ENCODE data around the gene TREX2.

The TREX2 gene

DNA sequence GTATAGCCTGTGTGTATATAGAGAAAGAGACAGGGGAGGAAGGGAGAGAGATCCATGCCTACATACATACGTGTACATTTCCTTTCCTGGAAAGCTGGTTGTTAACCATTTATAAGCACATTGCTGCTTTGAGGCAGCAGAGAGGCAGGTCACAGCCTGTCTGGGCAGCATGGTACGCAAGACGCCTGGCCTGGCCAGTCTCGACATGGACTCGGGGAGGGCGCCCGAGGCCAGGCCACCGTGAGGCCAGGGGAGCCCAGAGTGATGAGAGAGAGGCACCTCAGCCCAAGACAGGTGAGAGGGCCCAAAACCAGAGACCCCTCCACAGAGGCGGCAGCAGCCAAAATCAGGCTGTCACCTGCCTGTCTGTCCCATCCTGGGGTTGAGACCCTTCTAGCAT is 3.9 kb downstream of the TREX2 start:
- H3K56ac ChIP-seq (ENCODE audit: low read length) = no peak overlapping the region
- DNase-seq = no peak
- no peak overlapping the region for H2BK120ac ChIP-seq (ENCODE audit: low read depth, low read length)
- no peak overlapping the region for H2BK15ac ChIP-seq (replicated peaks; ENCODE audit: low read depth)
- H3K18ac ChIP-seq (ENCODE audit: low read length) = no peak overlapping the region
- H4K5ac ChIP-seq (ENCODE audit: low read length) = no peak overlapping the region
- H3K36me3 ChIP-seq (ENCODE audit: control insufficient read depth, insufficient read depth, low read length) = no peaks in the 10 kb centered on the region
- no peaks in the 10 kb centered on the region for H3K27me3 ChIP-seq (ENCODE audit: insufficient read depth, low read length, poor library complexity)
- no peak overlapping the region for H2AK5ac ChIP-seq (ENCODE audit: low read length)
- no peaks in the 10 kb centered on the region for H3K4me1 ChIP-seq (ENCODE audit: control insufficient read depth, low read depth, low read length)
- no peak overlapping the region for H3K9ac ChIP-seq (ENCODE audit: low read length)
- no peaks in the 10 kb centered on the region for H3K79me1 ChIP-seq (ENCODE audit: low read length)
- H4K8ac ChIP-seq (ENCODE audit: low read depth, low read length) = no peak overlapping the region
- no peak overlapping the region for H3K4me3 ChIP-seq (ENCODE audit: low read length)
- no peak overlapping the region for H3K27ac ChIP-seq (ENCODE audit: low read depth, low read length)
- H3K4ac ChIP-seq (ENCODE audit: low read depth, low read length) = no peak overlapping the region
- no peaks in the 10 kb centered on the region for H3K79me2 ChIP-seq (ENCODE audit: control insufficient read depth, insufficient read depth, low read length)
- no peak overlapping the region for H2BK5ac ChIP-seq (ENCODE audit: low read length)
- no peak overlapping the region for H3K23ac ChIP-seq (ENCODE audit: low read length)
- WGBS (ENCODE audit: extremely low coverage, insufficient coverage, low lambda C conversion rate) = no CpG with 5 or more reads among the region's 9 CpGs
- H3K4me2 ChIP-seq (ENCODE audit: low read length) = no peak overlapping the region

DNA sequence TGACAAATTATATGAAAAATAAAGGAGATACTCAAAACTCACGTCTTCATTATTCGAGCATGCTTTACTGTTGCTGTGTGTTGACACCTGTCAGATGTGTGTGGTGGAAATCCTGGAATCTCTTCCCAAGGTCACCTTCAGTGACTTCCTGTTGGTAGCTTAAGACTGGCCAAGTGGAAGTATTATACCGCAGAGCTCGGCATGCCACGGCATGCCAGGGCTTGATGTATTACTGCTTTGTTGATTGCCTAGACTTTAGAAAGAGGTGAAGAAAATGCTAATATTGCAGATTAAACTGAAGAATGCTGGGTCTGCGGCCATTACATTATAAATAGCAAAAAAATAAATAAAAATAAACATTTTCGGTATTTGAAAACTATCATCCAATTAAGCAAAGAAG is 4.6 kb downstream of the TREX2 start:
- no peak overlapping the region for H3K4me3 ChIP-seq (ENCODE audit: low read length)
- H3K18ac ChIP-seq (ENCODE audit: low read length) = no peak overlapping the region
- H4K5ac ChIP-seq (ENCODE audit: low read length) = no peak overlapping the region
- no CpG with 5 or more reads among the region's 7 CpGs for WGBS (ENCODE audit: extremely low coverage, insufficient coverage, low lambda C conversion rate)
- no peak overlapping the region for H3K27ac ChIP-seq (ENCODE audit: low read depth, low read length)
- H4K8ac ChIP-seq (ENCODE audit: low read depth, low read length) = no peak overlapping the region
- H2AK5ac ChIP-seq (ENCODE audit: low read length) = no peak overlapping the region
- no peak overlapping the region for H3K56ac ChIP-seq (ENCODE audit: low read length)
- H3K4me2 ChIP-seq (ENCODE audit: low read length) = no peak overlapping the region
- no peak overlapping the region for H2BK120ac ChIP-seq (ENCODE audit: low read depth, low read length)
- no peaks in the 10 kb centered on the region for H3K79me2 ChIP-seq (ENCODE audit: control insufficient read depth, insufficient read depth, low read length)
- no peak overlapping the region for H3K23ac ChIP-seq (ENCODE audit: low read length)
- H3K4ac ChIP-seq (ENCODE audit: low read depth, low read length) = no peak overlapping the region
- H3K4me1 ChIP-seq (ENCODE audit: control insufficient read depth, low read depth, low read length) = no peaks in the 10 kb centered on the region
- no peak for DNase-seq
- H2BK5ac ChIP-seq (ENCODE audit: low read length) = no peak overlapping the region
- H3K27me3 ChIP-seq (ENCODE audit: insufficient read depth, low read length, poor library complexity) = no peaks in the 10 kb centered on the region
- H2BK15ac ChIP-seq (replicated peaks; ENCODE audit: low read depth) = no peak overlapping the region
- no peak overlapping the region for H3K9ac ChIP-seq (ENCODE audit: low read length)
- H3K79me1 ChIP-seq (ENCODE audit: low read length) = no peaks in the 10 kb centered on the region
- no peaks in the 10 kb centered on the region for H3K36me3 ChIP-seq (ENCODE audit: control insufficient read depth, insufficient read depth, low read length)

DNA sequence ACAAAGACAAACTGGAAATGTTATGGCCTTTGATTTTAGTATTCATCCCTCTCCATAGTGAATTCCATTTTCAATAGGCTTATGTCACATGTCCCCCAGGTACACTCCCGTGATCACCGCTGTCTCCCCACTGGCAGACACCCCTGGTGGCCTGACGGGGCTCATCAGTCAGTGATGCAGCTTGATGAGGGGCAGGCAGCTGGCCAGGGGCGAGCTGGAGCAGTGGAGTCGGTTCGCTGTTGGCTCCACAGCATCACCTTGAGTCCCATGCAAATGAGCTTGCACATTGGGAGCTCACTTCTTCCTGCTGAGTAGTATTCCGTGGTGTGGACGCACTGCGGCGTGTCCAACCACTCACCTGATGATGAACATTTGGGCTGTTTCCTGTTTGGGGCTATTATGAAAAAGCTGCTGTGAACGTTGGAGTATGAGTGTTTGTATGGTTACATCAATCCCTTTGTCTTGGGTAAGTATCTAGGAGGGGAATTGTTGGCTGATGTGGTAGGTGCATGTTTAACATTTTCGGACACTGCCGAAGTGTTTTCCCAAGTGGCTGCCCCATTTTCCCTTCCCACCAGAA is 5.2 kb downstream of the TREX2 start:
- Histone ChIP-seq H2AK5ac (ENCODE audit: low read length) (no peak overlapping the region), H3K23ac (ENCODE audit: low read length) (no peak overlapping the region), H3K79me1 (ENCODE audit: low read length) (no peaks in the 10 kb centered on the region), H4K5ac (ENCODE audit: low read length) (no peak overlapping the region), H2BK15ac (replicated peaks; ENCODE audit: low read depth) (no peak overlapping the region), H3K36me3 (ENCODE audit: control insufficient read depth, insufficient read depth, low read length) (no peaks in the 10 kb centered on the region), H3K4me3 (ENCODE audit: low read length) (no peak overlapping the region), H3K27ac (ENCODE audit: low read depth, low read length) (no peak overlapping the region), H3K18ac (ENCODE audit: low read length) (no peak overlapping the region), H4K8ac (ENCODE audit: low read depth, low read length) (no peak overlapping the region), H3K79me2 (ENCODE audit: control insufficient read depth, insufficient read depth, low read length) (no peaks in the 10 kb centered on the region), H3K27me3 (ENCODE audit: insufficient read depth, low read length, poor library complexity) (no peaks in the 10 kb centered on the region), H3K56ac (ENCODE audit: low read length) (no peak overlapping the region), H3K4me1 (ENCODE audit: control insufficient read depth, low read depth, low read length) (no peaks in the 10 kb centered on the region), H3K4ac (ENCODE audit: low read depth, low read length) (no peak overlapping the region), H2BK120ac (ENCODE audit: low read depth, low read length) (no peak overlapping the region), H2BK5ac (ENCODE audit: low read length) (no peak overlapping the region), H3K4me2 (ENCODE audit: low read length) (no peak overlapping the region), H3K9ac (ENCODE audit: low read length) (no peak overlapping the region)
- no CpG with 5 or more reads among the region's 13 CpGs for WGBS (ENCODE audit: extremely low coverage, insufficient coverage, low lambda C conversion rate)
- DNase-seq = no peak

DNA sequence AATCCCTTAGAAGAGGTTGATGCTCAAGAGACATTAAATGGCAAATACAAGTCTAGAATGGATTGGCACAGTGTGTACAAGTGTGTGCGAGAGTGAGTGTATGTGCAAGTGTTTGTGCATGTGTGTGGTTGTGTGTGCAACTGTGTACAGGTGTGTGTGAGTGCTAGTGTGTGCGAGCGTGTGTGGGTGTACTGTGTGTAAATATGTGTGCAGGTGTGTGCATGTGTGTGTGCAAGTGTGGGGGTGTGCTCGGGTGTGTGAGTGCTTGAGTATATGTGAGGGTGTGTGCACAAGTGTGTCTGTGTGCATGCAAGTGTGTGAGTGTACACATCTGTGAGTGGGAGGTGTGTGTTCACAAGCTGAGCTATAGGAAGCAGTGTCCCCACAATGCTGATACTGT is 5.9 kb downstream of the TREX2 start:
- Histone ChIP-seq H2BK15ac (replicated peaks; ENCODE audit: low read depth) (no peak overlapping the region), H3K36me3 (ENCODE audit: control insufficient read depth, insufficient read depth, low read length) (no peaks in the 10 kb centered on the region), H3K27ac (ENCODE audit: low read depth, low read length) (no peak overlapping the region), H3K4ac (ENCODE audit: low read depth, low read length) (no peak overlapping the region), H3K9ac (ENCODE audit: low read length) (no peak overlapping the region), H2AK5ac (ENCODE audit: low read length) (no peak overlapping the region), H3K56ac (ENCODE audit: low read length) (no peak overlapping the region), H3K4me1 (ENCODE audit: control insufficient read depth, low read depth, low read length) (no peaks in the 10 kb centered on the region), H3K27me3 (ENCODE audit: insufficient read depth, low read length, poor library complexity) (no peaks in the 10 kb centered on the region), H3K79me2 (ENCODE audit: control insufficient read depth, insufficient read depth, low read length) (no peaks in the 10 kb centered on the region), H4K5ac (ENCODE audit: low read length) (no peak overlapping the region), H3K4me3 (ENCODE audit: low read length) (no peak overlapping the region), H3K4me2 (ENCODE audit: low read length) (no peak overlapping the region), H3K18ac (ENCODE audit: low read length) (no peak overlapping the region), H3K79me1 (ENCODE audit: low read length) (no peaks in the 10 kb centered on the region), H4K8ac (ENCODE audit: low read depth, low read length) (no peak overlapping the region), H3K23ac (ENCODE audit: low read length) (no peak overlapping the region), H2BK5ac (ENCODE audit: low read length) (no peak overlapping the region), H2BK120ac (ENCODE audit: low read depth, low read length) (no peak overlapping the region)
- no CpG with 5 or more reads among the region's 4 CpGs for WGBS (ENCODE audit: extremely low coverage, insufficient coverage, low lambda C conversion rate)
- DNase-seq = no peak

DNA sequence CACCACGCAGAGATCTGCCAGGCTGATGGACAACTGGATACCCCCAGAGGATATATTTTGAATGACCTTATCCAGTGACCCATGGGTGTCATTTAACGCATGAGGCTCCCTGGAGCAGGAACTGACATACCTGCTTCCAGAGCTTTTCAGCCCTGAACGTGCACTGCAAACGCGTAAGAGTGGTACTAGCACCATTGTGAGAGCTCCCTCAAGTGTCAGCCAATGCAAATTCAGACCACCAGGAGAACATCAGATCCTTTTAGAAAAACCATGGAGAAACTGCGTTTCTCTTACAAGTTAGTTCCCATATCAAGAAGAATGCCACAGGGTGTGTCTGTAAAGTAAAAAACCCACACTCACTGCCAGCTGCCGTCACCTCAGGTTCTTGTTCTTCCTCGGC is 7.3 kb downstream of the TREX2 start:
- Histone ChIP-seq H4K8ac (ENCODE audit: low read depth, low read length) (no peak overlapping the region), H3K36me3 (ENCODE audit: control insufficient read depth, insufficient read depth, low read length) (no peaks in the 10 kb centered on the region), H2AK5ac (ENCODE audit: low read length) (no peak overlapping the region), H4K5ac (ENCODE audit: low read length) (no peak overlapping the region), H3K4me2 (ENCODE audit: low read length) (no peak overlapping the region), H3K56ac (ENCODE audit: low read length) (no peak overlapping the region), H3K4me3 (ENCODE audit: low read length) (no peak overlapping the region), H3K79me1 (ENCODE audit: low read length) (no peaks in the 10 kb centered on the region), H3K79me2 (ENCODE audit: control insufficient read depth, insufficient read depth, low read length) (no peaks in the 10 kb centered on the region), H3K4ac (ENCODE audit: low read depth, low read length) (no peak overlapping the region), H3K4me1 (ENCODE audit: control insufficient read depth, low read depth, low read length) (no peaks in the 10 kb centered on the region), H3K27me3 (ENCODE audit: insufficient read depth, low read length, poor library complexity) (no peaks in the 10 kb centered on the region), H3K18ac (ENCODE audit: low read length) (no peak overlapping the region), H3K27ac (ENCODE audit: low read depth, low read length) (no peak overlapping the region), H2BK15ac (replicated peaks; ENCODE audit: low read depth) (no peak overlapping the region), H3K23ac (ENCODE audit: low read length) (no peak overlapping the region), H2BK5ac (ENCODE audit: low read length) (no peak overlapping the region), H2BK120ac (ENCODE audit: low read depth, low read length) (no peak overlapping the region), H3K9ac (ENCODE audit: low read length) (no peak overlapping the region)
- WGBS (ENCODE audit: extremely low coverage, insufficient coverage, low lambda C conversion rate) = no CpG with 5 or more reads among the region's 8 CpGs
- DNase-seq = peak; percentile 34

DNA sequence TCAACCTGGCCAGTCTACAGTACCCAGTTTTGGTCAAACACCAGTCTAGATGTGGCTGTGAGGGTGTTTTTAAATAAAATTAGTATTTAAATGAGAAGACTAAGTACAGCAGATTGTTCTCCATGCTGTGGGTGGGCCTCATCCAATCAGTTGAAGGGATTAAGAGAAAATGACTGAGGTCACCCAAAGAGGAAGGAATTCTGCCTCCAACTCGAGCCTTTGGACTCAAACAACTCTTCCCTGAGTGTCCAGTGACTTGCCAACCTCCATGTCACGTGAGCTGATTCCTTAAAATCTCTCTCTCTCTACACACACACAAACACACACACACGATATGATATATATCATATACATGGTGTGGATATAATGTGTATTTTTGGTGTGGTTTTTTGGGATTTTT is 10.0 kb downstream of the TREX2 start:
- H3K9ac ChIP-seq (ENCODE audit: low read length) = no peak overlapping the region
- no peak for DNase-seq
- no peak overlapping the region for H3K23ac ChIP-seq (ENCODE audit: low read length)
- no peak overlapping the region for H4K8ac ChIP-seq (ENCODE audit: low read depth, low read length)
- no peak overlapping the region for H2BK5ac ChIP-seq (ENCODE audit: low read length)
- no peaks in the 10 kb centered on the region for H3K27me3 ChIP-seq (ENCODE audit: insufficient read depth, low read length, poor library complexity)
- no peak overlapping the region for H2BK120ac ChIP-seq (ENCODE audit: low read depth, low read length)
- H3K4ac ChIP-seq (ENCODE audit: low read depth, low read length) = no peak overlapping the region
- H3K18ac ChIP-seq (ENCODE audit: low read length) = no peak overlapping the region
- H3K79me2 ChIP-seq (ENCODE audit: control insufficient read depth, insufficient read depth, low read length) = no peaks in the 10 kb centered on the region
- H3K4me3 ChIP-seq (ENCODE audit: low read length) = no peak overlapping the region
- H2BK15ac ChIP-seq (replicated peaks; ENCODE audit: low read depth) = no peak overlapping the region
- no peak overlapping the region for H3K27ac ChIP-seq (ENCODE audit: low read depth, low read length)
- no peaks in the 10 kb centered on the region for H3K79me1 ChIP-seq (ENCODE audit: low read length)
- no peak overlapping the region for H4K5ac ChIP-seq (ENCODE audit: low read length)
- no peaks in the 10 kb centered on the region for H3K36me3 ChIP-seq (ENCODE audit: control insufficient read depth, insufficient read depth, low read length)
- H3K56ac ChIP-seq (ENCODE audit: low read length) = no peak overlapping the region
- H3K4me1 ChIP-seq (ENCODE audit: control insufficient read depth, low read depth, low read length) = no peaks in the 10 kb centered on the region
- no peak overlapping the region for H3K4me2 ChIP-seq (ENCODE audit: low read length)
- no peak overlapping the region for H2AK5ac ChIP-seq (ENCODE audit: low read length)
- WGBS (ENCODE audit: extremely low coverage, insufficient coverage, low lambda C conversion rate) = no CpG with 5 or more reads among the region's 3 CpGs

Data from mesendoderm (in vitro differentiated cells).